Karpas-422 (cell line): ENCODE measurements around the gene CENATAC. TPM values are rescaled to one million over a fixed set of nuclear protein-coding genes. Genes with fewer than 3 reads are reported as not detected.
"Not testable (repeated sequence)": the region's sequence is repeated elsewhere in the genome, so short reads cannot be mapped to it uniquely, and the experiment has no call there.

ENCODE experiments used
- DNase-seq: peaks from one replicate; pipeline ENCODE4 v3.0.0-alpha.2; 2015
- H2AFZ ChIP-seq: fragments of 200-600 bp; sonication (generic); 2 replicates; pipeline ENCODE4 v1.6.1; 2014; ENCODE audit warnings: antibody characterized with exemption, low read length, mixed read lengths
- H3K27ac ChIP-seq: fragments of 200-600 bp; sonication (generic); 2 replicates; pipeline ENCODE4 v1.5.1; 2014; ENCODE audit warnings: mild to moderate bottlenecking, low read length, moderate library complexity
- H3K27me3 ChIP-seq: fragments of 200-600 bp; sonication (generic); 2 replicates; pipeline ENCODE4 v1.6.1; 2014; ENCODE audit warnings: low read length, mixed read lengths
- H3K36me3 ChIP-seq: fragments of 200-600 bp; sonication (generic); 2 replicates; pipeline ENCODE4 v1.6.1; 2014; ENCODE audit warnings: low read length, mixed read lengths; ENCODE audit not compliant: insufficient read depth
- H3K4me1 ChIP-seq: fragments of 200-600 bp; sonication (generic); 2 replicates; pipeline ENCODE4 v1.6.1; 2014; ENCODE audit warnings: mild to moderate bottlenecking, low read length, mixed read lengths
- H3K4me2 ChIP-seq: fragments of 200-600 bp; sonication (generic); 2 replicates; pipeline ENCODE4 v1.6.1; 2014; ENCODE audit warnings: low read length, low read depth, mild to moderate bottlenecking; ENCODE audit not compliant: poor library complexity, severe bottlenecking
- H3K4me3 ChIP-seq: fragments of 200-600 bp; sonication (generic); 2 replicates; pipeline ENCODE4 v1.5.1; 2014; ENCODE audit warnings: mild to moderate bottlenecking, antibody characterized with exemption, low read length, mixed read lengths
- H3K79me2 ChIP-seq: fragments of 200-600 bp; sonication (generic); 2 replicates; pipeline ENCODE4 v1.6.1; 2014; ENCODE audit warnings: mild to moderate bottlenecking, low read length, mixed read lengths
- H3K9ac ChIP-seq: fragments of 200-600 bp; sonication (generic); 2 replicates; pipeline ENCODE4 v1.6.0; 2014; ENCODE audit warnings: low read length
- H3K9me2 ChIP-seq: fragments of 200-600 bp; sonication (generic), shearing (Covaris generic); replicated peaks from 2 replicates; pipeline ENCODE4 v1.6.0; 2014; ENCODE audit warnings: mild to moderate bottlenecking, low read length, moderate library complexity; ENCODE audit not compliant: insufficient read depth
- H3K9me3 ChIP-seq: fragments of 300-700, 200-600 bp; sonication (generic); 2 replicates; pipeline ENCODE4 v1.6.1; 2014; ENCODE audit warnings: low read length, mixed read lengths
- H4K20me1 ChIP-seq: fragments of 200-600 bp; sonication (generic); 2 replicates; pipeline ENCODE4 v1.6.1; 2014; ENCODE audit warnings: mild to moderate bottlenecking, antibody characterized with exemption, low read length, low read depth; ENCODE audit not compliant: insufficient read depth
- total RNA-seq: library from RNA; depleted of rRNA; stranded (reverse); fragments of >200 nt; shearing (Covaris generic); gene quantifications from 2 replicates; pipeline ENCODE4 v1.2.3, GENCODE V29; 2014; ENCODE audit warnings: low replicate concordance

CENATAC gene
- total RNA-seq, 1 experiment from 2014 or later = 14.2 TPM

DNA sequence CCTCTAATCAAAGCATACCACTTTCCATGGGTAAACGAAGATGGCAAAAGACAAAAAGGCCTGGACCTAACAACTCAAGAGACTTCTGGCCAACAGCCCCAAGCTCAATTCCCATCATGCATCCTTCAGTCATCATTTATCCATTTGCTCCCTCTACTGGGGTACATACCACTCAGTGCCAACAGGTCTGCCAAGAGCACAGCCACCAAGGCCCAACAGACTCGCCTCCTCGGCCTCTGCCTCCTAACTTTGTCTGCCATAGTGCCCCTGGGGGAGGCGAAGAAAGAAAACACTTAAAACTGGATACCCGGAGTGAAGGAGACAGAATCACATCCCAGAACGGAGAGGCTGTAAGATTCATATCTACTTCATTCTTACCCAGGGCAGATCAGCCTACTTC lies 58.0 kb downstream of the CENATAC start:
- H3K36me3 ChIP-seq = no peaks in the 10 kb centered on the region
- H3K4me1 ChIP-seq = peaks cover 15% of the 10 kb centered on the region
- no peaks in the 10 kb centered on the region for H4K20me1 ChIP-seq
- no peak overlapping the region for H2AFZ ChIP-seq
- H3K27ac ChIP-seq = peak overlapping the region; percentile 35; the same call in 1 of the 2 replicates
- H3K9me3 ChIP-seq = no peaks in the 10 kb centered on the region
- no peaks in the 10 kb centered on the region for H3K9me2 ChIP-seq
- H3K79me2 ChIP-seq = peaks cover 25% of the 10 kb centered on the region
- peak overlapping the region; percentile 82 for H3K4me3 ChIP-seq
- peak overlapping the region; percentile 84 for H3K4me2 ChIP-seq
- H3K9ac ChIP-seq = peak overlapping the region; percentile 84
- peak; percentile 70 for DNase-seq
- H3K27me3 ChIP-seq = no peaks in the 10 kb centered on the region

DNA sequence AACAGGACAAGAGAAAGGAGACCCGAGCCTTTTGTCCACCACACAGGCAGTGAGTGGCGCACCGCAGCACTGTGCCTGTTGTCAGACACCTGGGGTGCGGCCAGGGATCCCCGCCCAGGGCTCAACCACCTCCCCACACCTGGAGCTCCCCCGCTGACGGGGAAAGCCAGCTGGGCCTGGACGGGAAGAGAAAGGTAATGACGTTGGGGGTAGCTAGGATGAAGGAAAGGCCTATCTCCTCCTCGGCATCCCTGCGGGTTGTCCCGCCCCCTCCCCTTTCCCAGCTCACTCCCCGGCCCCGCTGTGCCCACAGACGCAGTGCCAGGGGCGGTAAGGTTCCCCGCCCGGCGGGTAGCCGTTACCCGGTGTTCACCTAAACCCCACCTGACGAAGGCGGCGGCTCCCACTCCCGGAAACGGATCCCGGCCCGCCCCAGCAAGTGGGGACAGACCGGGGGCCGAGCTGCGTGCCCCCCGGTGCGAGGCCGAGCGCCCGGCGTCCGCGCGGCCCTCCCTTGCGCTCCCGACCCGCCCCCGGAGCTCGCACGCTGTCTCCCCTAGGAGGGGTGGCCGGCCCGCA lies 58.6 kb downstream of the CENATAC start:
- H3K27ac ChIP-seq = peak overlapping the region; percentile 35; the same call in 1 of the 2 replicates
- peaks cover 15% of the 10 kb centered on the region for H3K4me1 ChIP-seq
- H3K36me3 ChIP-seq = no peaks in the 10 kb centered on the region
- no peaks in the 10 kb centered on the region for H4K20me1 ChIP-seq
- peak overlapping the region; percentile 84 for H3K9ac ChIP-seq
- no peak overlapping the region for H2AFZ ChIP-seq
- DNase-seq = peak; percentile 46
- H3K4me2 ChIP-seq = peak overlapping the region; percentile 84
- no peaks in the 10 kb centered on the region for H3K27me3 ChIP-seq
- peaks cover 25% of the 10 kb centered on the region for H3K79me2 ChIP-seq
- no peaks in the 10 kb centered on the region for H3K9me2 ChIP-seq
- H3K4me3 ChIP-seq = peak overlapping the region; percentile 82
- H3K9me3 ChIP-seq = no peaks in the 10 kb centered on the region

DNA sequence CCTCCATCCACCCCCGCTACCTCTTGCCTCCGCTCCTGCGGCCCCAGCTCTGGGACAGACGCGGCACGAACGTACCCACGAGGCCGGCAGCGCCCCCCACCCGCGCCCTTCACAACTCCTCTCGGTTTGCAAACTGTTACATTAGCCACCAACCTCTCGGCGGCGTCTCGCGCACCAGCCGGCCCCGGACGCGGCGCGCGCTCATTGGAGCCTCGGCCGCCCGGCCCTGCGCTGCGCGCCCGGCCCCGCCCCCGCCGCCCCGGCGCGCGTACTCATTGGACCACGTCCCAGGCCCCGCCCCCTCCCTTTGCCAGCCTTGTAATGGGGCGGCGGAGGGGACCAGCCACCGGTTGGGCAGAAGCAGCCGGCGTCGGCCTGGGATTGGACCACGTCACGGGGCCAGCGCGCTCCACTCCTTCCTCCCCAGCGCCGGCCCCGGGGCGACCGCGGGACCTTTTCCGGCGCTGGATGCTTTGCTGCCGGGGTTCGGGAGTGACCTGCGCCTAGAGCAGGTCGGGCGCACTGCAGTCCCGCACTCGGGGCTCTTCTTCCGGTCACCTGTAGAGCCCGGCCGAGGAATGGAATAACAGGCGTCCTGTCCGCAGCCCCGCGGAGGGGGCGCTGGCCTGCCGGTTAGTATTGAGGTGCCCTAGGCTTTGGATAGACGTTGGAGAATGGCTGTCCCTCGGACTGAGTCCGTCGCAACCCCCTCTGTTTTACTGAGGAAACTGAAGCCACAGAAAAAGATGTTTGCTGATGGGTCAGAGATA lies 59.2 kb downstream of the CENATAC start, which contains the start of gene HYOU1:
TSS of gene HYOU1 (minus strand) at position 206 of the 770 bp plus-strand sequence. CDS start 1,045 bp downstream, outside the sequence.
- Histone ChIP-seq H3K9me2 (no peaks in the 10 kb centered on the region), H3K27ac (peak within 1 kb of the TSS; percentile 35; the same call in 1 of the 2 replicates), H3K4me2 (peak within 1 kb of the TSS; percentile 84), H3K79me2 (peaks cover 25% of the 10 kb centered on the region), H4K20me1 (no peaks in the 10 kb centered on the region), H2AFZ (no peak within 1 kb of the TSS), H3K9me3 (no peaks in the 10 kb centered on the region), H3K4me3 (peak within 1 kb of the TSS; percentile 87), H3K9ac (peak within 1 kb of the TSS; percentile 84), H3K27me3 (no peaks in the 10 kb centered on the region), H3K4me1 (peaks cover 15% of the 10 kb centered on the region), H3K36me3 (no peaks in the 10 kb centered on the region)
- DNase-seq = peak; percentile 96

DNA sequence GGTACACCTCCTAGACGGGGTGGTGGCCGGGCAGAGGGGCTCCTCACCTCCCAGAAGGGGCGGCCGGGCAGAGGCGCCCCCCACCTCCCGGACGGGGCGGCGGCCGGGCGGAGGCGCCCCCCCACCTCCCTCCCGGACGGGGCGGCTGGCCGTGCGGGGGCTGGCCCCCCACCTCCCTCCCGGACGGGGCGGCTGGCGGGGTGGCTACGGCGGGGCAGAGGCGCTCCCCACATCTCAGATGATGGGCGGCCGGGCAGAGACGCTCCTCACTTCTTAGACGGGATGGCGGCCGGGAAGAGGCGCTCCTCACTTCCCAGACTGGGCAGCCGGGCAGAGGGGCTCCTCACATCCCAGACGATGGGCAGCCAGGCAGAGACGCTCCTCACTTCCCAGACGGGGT lies 61.2 kb downstream of the CENATAC start:
- H4K20me1 ChIP-seq, H3K4me3 ChIP-seq, H2AFZ ChIP-seq, H3K9me3 ChIP-seq, H3K36me3 ChIP-seq, H3K27ac ChIP-seq, H3K27me3 ChIP-seq, DNase-seq, H3K9me2 ChIP-seq, H3K4me2 ChIP-seq, H3K9ac ChIP-seq: not testable (repeated sequence)
- Histone ChIP-seq H3K4me1 (peaks cover 15% of the 10 kb centered on the region), H3K79me2 (peaks cover 25% of the 10 kb centered on the region)

DNA sequence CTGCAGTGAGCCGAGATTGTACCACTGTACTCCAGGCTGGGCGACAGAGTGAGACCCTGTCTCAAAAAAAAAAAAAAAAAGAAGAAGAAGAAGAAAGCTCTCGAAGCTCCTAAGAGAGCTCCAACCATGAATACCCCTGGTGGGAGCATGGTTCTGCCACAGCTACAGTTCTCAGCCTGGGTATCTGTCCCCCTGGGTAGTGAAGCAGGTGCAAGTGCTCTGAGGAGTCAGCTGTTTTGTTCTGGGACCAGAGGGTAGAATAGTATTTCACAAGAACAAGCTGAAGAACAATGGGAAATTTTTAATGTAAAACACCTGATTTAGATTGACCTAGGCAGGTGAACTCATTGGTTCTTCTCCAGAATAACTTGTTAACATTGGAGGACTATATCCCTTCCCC lies 63.3 kb downstream of the CENATAC start:
- no peak overlapping the region for H3K4me2 ChIP-seq
- peaks cover 10% of the 10 kb centered on the region for H3K4me1 ChIP-seq
- H3K27me3 ChIP-seq = no peaks in the 10 kb centered on the region
- H3K4me3 ChIP-seq = no peak overlapping the region
- no peak overlapping the region for H3K9ac ChIP-seq
- no peak for DNase-seq
- no peaks in the 10 kb centered on the region for H3K36me3 ChIP-seq
- peaks cover 21% of the 10 kb centered on the region for H3K79me2 ChIP-seq
- no peak overlapping the region for H3K27ac ChIP-seq
- no peaks in the 10 kb centered on the region for H3K9me3 ChIP-seq
- H3K9me2 ChIP-seq = no peaks in the 10 kb centered on the region
- no peak overlapping the region for H2AFZ ChIP-seq
- no peaks in the 10 kb centered on the region for H4K20me1 ChIP-seq

DNA sequence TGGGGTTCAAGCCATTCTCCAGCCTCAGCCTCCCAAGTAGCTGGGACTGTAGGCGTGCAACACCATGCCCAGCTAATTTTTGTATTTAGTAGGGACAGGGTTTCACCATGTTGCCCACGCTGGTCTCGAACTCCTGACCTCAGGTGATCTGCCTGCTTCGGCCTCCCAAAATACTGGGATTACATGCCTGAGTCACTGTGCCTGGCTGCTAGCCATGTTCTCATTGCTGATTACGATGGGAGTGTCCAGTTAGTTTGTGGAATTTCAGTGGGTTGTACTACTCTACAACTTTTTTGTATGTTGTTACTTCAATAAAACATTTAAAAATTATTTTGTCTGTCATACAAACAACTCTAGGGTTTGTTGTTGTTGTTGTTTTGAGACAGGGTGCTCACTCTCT lies 64.8 kb downstream of the CENATAC start:
- H3K36me3 ChIP-seq = no peaks in the 10 kb centered on the region
- no peak for DNase-seq
- H3K79me2 ChIP-seq = peaks cover 16% of the 10 kb centered on the region
- H3K27ac ChIP-seq = no peak overlapping the region
- no peak overlapping the region for H3K4me3 ChIP-seq
- no peaks in the 10 kb centered on the region for H3K9me3 ChIP-seq
- H3K9ac ChIP-seq = no peak overlapping the region
- H3K4me1 ChIP-seq = peaks cover 14% of the 10 kb centered on the region
- no peak overlapping the region for H3K4me2 ChIP-seq
- H3K27me3 ChIP-seq = no peaks in the 10 kb centered on the region
- H3K9me2 ChIP-seq = no peaks in the 10 kb centered on the region
- H2AFZ ChIP-seq = no peak overlapping the region
- no peaks in the 10 kb centered on the region for H4K20me1 ChIP-seq

DNA sequence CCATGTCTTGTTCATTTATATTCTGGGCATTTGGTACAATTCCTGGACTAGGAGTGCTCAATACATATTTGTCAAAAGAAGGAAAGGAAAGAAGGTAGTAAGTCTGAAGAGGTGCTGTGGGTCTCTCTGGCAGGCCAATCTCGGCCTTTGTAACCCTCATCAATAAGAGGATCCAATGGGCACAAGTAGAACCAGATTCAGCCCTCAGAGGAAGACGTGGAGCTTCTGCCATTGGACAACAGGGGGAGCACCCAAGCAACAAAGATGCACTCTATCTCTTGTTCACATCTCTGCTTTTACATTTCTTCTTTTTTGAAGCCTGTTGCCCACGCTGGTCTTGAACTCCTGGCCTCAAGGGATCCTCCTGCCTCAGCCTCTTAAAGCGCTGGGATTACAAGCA lies 67.4 kb downstream of the CENATAC start:
- no peaks in the 10 kb centered on the region for H3K9me3 ChIP-seq
- no peak overlapping the region for H3K4me2 ChIP-seq
- no peak overlapping the region for H2AFZ ChIP-seq
- peaks cover 8% of the 10 kb centered on the region for H3K4me1 ChIP-seq
- no peaks in the 10 kb centered on the region for H3K9me2 ChIP-seq
- H3K4me3 ChIP-seq = no peak overlapping the region
- peak; percentile 68 for DNase-seq
- H4K20me1 ChIP-seq = no peaks in the 10 kb centered on the region
- H3K36me3 ChIP-seq = no peaks in the 10 kb centered on the region
- H3K27ac ChIP-seq = no peak overlapping the region
- H3K9ac ChIP-seq = no peak overlapping the region
- peaks cover 23% of the 10 kb centered on the region for H3K79me2 ChIP-seq
- no peaks in the 10 kb centered on the region for H3K27me3 ChIP-seq
